Hematopoietic multipotent progenitor cell treated with erythropoietin and hydrocortisone succinate and interleukin-3 and kit ligand, for 17 days (in vitro differentiated cells): Measurements from ENCODE around the gene MMP24OS.
A peak's percentile ranks its signal among the peaks of the same experiment; 100 is the strongest.

Experiments
- DNase-seq: peaks from one replicate; pipeline ENCODE4 v3.0.0-alpha.2; 2015; ENCODE audit warnings: low spot score

The MMP24OS gene

DNA sequence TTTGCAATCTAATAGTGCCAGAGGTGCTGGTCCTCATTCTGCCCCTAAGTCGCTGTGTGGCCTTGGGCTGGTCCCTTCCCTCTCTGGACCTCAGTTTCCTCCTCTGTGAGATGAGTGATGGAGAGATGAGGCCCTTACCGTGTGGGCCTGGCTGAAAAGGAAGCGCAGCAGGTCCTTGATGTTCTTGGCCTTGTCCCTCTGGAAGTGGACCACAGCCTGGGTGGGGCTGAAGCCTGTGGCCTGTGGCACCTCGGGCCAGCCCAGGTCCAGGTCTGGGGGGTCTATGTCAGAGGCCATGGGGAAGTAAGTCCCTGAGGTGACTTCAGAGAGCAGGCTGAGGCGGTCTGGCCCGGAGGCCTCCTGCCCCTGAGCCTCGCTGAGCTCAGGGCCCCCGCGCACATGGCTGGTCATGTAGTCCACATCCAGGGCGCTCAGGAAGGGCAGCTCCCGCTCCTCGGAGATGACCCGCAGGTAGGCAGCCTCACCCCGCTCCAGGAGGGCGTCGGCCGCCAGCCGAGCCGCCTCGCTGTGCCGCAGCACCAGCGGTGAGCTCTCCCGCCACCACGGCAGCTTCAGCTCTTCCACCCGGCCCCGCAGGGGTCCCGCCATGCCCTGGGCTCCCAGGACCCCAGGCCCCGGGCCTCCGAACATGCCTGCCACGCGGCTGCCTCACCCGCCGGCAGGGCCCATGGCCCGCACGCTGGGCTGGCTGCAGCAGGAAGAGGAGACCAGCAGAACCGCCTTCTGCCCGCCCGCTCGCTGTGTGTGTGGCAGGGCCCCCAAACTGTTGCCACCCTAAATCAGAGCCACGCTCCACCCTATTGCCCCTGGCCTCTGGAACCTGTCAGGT lies 14.0 kb upstream of the MMP24OS start, which contains the start of gene FAM83C:
FAM83C (minus strand) TSS at position 772 of the 850 bp plus-strand sequence; CDS start at position 651, 121 bp downstream.
- DNase-seq, result no peak

DNA sequence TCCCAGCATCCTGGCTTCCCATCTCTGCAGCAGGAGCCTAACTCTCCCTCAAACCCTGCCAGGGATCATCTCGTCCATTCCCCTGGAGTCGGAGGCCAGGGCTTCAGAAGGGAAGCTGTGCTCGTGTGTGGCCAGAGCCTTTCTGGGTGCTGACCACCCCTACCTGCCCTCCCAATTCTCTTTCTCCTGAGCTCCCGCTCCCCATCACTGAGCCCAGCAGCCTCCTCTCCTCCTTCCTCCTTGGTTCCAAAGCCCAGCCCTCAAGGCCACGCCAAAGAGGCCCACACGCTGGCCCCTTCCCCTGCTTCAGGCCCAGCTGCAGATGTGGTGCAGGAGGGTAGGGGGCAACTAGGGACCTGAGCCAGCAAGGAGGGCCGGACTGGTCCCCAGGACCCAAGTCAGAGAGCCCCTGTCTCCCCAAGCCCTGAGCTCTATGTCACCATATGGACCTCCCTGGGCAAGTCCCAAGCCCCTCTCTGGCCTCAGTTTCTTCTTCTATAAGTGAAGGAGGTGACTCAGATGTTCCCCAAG lies 13.0 kb upstream of the MMP24OS start:
- DNase-seq, result no peak

DNA sequence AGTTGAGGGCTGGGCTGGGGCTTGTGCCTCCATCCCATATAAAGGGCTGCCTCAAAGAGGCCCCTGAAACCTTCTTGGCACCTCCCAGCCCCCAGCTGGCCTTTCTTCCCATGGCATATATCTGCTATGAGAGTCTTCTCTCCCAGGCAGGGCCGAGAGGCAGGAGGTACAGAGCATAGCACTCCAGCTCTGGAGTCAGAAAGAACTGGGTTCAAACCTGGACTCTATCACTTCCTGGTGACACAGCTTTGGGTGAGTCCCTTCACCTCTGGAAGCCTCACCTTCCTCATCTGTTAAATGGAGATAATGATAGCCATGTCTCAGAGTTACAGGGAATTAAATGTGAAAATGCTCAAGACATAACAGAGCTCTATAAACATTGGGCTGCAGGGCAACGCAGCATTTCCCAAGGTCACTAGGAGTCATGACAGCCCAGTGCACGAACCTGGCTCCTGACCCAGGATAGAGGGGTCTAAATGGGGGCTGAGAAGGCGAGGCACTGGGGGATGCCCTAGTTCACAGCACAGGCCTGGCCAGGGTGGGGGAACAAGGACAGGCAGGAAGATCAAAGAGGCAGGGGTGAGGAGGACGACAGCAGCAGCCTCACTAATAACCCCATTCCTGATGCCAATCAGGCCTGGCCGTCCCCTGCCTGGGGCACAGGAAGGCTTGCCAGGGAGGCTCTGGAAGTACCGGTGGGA lies 12.4 kb upstream of the MMP24OS start:
- DNase-seq, result no peak

DNA sequence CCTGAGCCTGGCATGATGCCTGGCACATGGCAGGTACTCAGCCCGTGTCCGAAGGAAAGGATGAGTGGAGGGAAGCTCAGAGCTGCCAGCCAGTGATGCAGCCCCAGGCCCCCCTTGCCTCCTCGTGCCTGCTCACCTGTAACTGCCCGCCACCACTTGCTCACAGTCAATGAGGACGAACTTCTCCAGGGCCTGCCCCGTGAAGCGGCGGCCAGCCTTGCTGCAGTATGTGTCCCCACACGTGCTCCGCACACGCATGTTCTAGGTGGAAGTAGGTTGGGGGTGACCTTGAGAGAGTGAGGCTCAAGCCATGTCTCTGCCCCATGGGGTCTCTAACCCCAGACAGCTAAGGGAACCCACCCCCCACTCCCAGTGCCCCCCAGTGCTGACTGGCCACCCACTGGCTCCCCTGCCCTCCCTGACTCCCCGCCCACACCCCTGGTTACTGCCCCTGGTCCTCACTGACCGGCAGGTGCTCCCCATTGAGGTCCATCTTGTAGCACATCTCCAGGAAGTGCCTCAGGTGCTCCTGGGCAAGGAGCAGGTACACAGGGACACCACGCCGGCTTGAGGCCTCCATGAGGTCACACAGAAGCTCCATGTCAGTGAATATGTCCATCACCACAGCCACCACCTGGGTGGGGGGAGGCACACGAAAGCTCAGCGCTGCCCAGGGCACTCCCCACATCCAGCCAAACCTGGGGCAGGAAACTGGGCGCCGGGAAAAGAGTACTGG lies 10.6 kb upstream of the MMP24OS start:
- no peak for DNase-seq

DNA sequence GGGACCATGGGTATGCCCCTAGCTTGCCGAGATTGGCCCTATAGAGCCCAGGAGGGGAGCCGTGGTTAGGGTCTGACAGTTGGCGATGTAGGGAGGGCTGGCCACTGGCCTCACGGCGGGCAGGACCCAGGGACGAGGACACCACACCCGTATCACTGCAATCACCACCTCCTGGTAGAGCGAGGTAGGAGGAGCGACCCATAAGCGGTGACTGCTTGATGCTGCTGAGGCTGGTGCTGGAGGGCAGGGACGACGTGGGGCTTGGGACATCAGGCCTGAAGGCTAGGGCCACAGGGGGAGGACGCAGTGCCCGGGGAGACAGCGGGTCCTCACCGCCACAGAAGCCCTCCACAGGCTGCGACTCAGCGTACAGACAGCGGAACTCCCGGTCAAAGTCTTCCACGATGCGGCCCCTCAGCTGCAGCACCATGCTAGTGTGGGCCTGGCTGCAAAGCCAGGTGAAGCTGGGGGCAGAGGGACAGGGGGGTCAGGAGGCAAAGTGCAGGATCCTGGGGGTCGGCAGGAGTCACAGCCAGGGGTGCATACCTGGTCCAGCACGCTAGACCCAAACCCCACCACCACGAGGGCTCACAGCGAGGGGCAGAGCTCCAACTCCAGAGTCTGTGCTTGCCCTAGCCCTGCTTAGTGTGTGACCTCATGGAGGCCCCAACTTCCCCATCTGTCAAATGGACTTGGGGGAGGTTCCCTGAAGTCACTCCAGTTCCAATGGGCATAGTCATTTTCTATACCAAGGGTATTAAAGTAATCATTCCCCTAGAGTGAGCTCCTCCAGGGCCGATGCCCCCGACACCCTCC lies 9.8 kb upstream of the MMP24OS start:
- no peak for DNase-seq

DNA sequence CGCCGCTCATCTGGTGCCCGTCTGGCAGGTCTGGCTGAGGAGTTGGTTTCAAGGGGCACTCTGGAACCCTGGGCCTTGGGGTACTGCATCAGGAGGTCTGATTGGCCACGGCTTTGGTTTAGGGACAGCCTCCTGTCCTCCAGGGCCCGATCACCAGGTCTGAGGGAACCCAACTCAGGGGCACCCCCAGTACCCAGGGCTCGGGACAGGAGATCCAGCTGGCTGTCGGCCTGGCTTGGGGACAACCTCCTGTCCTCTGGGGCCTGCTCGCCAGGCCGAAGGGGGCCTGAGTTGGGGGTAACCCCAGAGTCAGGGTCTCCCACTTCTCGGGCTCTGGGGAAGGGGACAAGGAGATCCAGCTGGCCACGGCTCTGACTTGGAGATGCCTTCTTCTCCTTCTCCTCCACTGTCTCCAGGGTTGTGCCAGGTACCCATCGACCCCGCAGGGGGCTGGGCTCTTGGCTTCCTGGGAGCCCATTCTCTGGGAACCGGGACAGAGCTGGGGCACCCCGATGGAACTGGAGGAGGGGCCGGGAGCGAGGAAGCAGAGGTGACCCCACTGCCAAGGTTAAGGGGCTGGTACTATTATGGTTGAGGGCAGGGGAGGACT lies 9.1 kb upstream of the MMP24OS start:
- DNase-seq, result no peak

DNA sequence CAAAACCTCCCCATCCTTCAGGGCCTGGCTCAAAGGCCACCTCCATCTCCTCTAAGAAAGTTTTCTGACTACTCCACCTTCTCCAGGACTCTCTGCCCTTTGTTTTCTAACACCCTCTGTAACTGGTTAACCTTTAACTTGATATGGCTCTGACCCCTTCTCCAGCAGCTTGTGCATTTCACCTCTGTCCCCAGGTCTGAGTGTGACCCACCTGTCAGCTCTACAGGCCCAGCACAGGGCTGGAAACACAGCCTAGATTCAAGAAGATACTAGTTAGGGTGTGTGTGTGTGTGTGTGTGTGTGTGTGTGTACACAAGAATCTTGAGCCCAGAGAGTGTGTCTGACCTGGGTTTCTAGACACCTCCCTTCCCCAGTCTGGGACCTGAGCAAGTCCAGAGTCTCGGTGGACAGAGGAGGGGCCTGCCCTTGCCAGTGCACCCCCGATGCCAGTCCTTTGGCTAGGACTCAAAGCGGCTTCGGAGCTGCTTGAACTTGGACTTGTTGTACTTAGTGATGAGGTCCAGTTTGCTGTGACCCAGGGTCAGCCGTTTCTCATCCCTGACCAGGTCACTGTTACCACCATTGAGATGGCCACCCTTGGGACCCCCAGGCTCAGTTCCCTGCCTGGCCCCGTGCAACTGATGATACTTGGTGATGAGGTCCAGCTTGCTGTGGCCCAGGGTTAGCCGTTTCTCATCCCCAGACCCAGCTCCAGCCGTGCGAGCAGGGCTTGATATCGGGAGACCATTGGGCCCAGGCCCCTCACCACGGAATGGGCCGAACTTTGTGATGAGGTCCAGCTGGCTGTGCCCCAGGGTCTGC lies 8.4 kb upstream of the MMP24OS start:
- no peak for DNase-seq

DNA sequence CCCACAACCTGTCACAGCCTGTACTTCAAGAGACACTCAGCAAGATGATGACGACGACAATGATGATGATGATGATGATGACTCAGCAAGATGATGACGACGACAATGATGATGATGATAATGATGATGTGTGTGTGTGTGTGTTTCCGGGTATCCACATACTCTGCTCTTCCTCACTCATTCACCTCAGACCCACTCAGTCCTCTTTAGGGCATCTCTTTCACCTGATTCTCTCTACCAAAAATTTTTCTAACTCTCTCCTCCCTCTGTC lies 7.8 kb upstream of the MMP24OS start:
- no peak for DNase-seq

DNA sequence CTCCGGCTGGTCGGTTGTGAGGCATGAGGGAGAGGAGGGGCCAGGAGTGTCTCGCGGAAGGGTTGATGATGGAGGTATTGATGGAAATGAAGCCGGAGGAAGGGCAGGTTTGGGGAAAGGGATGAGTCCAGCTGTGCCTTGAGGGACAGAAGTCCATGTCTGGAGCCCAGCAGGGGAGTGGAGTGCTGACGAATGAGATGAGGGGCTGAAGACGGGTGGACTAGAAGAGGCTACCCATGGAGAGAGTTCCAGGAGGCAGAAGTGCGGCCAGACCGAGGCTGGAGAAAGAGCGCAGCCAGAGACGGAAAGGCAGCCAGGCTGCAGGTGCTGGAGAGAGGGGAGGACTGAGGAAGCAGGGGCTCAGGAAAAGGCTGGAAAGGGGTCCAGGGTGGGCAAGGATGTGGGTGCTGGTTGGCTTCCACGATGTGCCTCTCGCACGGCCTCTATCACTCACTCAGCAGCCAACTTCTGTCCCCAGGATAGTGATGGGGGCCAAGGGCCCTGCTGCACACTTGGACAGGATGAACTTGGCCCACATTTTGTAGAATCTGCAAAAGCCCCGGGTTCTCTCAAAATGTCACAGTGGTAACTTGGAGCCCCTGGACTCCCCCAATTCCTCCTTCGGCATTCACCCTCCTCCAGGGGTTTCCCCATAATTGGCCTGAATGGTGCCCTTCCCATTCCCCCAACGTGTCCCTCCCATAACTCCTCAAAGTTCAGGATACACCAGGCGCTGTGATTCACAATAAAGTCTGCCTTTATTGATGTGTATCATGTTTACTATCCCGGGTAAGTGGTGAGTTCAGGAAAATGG lies 7.3 kb upstream of the MMP24OS start:
- DNase-seq, result no peak

DNA sequence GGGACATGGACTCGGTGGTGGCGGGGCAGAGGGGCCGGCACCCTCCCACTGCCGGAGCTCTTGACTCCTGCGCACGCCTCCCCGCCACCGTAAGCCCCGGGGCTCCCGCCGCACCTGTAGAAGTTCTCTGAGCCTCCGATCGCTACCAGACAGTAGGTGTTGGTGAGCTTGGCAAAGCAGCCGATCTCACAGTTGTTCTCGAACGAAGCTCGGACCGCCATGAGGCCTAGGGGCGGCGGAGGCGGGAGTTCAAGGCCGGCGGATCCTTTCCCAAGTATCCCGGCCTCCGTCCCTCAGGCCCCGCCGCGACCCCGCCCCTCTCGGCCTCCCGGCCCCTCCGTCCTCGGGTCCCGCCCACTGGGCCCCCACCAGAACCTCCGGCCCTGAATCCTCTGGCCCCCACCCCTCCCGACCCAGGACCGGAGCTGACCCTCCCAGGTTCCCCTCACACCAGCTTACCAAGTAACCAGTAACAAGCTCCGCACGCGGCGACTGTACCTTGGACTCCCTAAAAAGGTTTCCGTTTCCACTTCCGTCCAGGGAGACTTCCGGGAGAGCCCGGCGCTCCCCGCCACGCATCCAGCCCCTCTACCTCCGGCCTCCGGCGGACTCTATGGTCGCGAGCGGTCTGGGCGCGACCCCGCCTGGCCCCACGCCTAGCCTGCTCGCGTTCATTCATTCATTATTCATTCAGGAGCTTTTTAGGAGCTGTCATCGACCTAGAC lies 6.5 kb upstream of the MMP24OS start, which contains the start of gene EIF6:
EIF6 (minus strand) TSS at position 506 of the 725 bp plus-strand sequence; CDS start at position 221, 285 bp downstream.
- peak; percentile 45 for DNase-seq

DNA sequence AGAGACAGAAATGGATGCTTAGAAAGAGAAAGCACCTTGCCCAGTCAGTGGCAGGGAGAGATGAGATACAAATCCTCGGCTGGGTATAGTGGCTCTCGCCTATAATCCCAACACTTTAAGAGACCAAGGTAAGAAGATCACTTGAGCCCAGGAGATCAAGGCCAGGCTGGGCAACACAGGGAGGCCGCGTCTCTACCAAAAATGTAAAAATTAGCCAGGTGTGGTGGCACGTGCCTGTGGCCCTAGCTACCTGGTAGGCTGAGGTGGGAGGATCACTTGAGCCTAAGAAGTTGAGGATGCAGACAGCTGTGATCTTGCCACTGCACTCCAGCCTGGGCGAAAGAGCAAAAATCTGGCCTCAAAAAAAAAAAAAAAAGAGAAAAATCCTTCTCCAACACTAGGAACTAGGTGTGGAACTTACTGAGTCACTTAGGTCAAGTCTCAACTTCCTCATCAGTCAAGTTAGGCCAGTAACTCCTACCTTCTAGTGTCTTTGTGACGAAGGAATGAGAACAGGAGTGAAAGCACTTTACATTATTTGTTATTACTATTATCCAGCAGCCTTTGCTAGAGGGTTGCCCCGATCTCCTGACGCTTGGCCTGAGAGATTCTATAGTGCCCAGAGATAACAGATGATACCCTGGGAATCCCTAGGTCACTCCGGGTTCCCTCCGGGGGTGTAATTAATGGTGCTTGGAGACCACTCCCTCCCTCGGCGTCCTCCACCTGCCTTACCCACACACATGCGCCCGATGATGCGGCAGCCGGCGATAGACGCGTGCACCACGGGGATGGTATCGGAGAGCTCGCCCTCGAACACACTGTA lies 5.7 kb upstream of the MMP24OS start:
- no peak for DNase-seq

DNA sequence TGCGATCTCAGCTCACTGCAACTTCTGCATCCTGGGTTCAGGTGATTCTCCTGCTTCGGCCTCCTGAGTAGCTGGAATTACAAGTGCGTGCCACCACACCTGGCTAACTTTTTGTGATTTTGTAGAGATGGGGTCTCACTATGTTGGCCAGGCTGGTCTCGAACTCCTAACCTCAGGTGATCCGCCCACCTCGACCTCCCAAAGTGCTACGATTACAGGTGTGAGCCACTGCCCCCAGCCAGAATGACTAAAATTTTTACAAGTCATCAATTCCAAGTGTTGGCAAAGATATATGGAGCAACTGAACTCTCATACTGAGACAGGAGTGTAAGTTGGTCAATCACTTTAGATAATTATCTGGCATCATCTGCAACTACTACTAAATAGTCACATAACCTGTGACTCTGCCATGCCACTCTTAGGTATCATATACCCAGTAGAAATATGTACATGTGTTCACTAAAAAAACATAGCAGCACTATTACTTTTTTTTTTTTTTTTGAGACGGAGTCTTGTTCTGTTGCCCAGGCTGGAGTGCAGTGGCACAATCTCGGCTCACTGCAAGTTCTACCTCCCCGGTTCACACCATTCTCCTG lies 3.7 kb upstream of the MMP24OS start:
- DNase-seq, result no peak

DNA sequence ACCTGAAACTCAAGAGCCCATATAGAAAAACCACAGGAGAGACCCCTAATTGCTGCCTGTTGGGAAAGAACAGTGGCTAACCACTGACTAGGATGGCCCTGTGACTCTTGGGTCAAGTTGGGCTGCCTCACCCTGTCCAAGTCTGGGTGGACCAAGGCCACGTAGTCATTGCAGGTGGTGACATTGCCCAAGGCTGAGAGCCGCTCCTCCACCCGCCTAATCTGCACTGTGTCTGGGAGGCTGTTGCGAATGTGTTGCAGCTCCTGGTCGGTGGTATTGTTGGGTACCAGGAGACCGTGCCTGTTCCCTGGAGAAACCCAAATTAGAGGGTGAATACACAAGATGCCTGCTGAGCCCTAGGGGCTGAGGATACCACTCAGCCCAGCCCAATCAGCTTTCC lies 2.6 kb upstream of the MMP24OS start:
- DNase-seq, result no peak

DNA sequence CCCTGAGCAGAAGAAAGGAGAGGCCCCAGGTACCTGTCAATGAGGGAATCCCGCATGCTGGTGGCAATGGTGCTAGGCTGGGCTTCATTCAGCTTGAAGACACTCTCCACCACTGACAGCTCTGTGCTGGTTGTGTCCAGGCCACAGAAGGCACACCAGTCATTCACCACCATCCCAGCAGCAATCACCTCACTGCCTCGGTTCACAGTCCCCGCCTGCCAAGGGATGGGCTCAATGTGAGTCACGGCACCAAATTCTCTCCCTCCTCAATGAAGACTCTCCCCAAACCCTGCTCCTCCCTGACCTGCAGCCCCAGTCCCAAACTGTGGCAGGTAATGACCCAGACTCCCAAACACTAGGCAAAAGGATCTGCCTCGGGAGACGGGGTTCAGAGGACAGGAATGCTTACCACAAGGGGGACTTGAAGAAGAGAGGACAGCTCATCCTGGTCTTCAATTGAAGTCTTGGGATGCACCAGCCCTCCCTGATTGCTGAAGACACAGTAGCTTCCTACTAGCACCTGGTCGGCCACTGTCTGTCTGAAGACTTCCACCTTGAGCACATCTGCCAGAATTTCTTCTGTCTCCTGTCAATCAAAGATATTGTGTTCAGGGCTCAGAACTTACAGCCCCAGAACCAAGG lies 1.7 kb upstream of the MMP24OS start:
- DNase-seq, result no peak

DNA sequence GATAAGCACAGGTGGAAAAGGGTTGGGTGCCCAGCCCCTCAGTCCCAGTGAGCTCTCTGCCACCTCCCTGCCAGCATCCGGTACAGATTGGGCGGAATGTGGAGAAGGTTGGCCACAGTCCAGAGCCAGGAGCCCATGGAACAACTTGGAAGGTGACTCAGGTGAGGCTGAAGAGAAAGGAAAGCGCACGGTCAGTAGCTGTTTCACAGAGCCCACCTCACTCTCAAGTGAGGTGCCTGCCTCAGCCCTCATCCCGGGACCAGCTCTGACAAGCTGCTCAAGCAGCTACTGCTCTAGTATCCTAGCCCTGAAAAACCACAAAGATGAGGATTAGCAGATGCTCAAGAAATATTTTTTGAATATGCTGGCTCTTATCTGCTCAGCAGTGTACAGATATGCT lies 1.1 kb upstream of the MMP24OS start:
- no peak for DNase-seq

DNA sequence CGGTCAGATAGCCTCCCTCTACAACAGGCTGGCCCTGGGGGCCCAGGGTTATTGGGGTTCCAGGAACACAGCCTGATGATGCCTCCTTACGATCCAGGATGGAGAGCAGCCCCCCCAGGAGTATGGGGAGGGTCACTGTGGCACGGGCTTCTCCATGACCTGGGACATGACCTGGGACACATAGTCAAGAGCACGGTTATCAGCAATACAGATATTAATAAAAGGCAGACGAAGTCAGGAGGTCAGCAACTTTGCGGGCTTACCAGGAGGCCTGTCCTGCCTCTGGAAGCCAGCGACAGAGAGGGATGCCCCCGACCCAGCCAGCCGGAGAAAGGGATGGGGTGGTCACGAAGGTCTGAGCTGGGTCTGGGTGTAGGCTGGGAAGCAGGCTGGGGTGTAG lies 795 bp downstream of the MMP24OS start:
- no peak for DNase-seq

DNA sequence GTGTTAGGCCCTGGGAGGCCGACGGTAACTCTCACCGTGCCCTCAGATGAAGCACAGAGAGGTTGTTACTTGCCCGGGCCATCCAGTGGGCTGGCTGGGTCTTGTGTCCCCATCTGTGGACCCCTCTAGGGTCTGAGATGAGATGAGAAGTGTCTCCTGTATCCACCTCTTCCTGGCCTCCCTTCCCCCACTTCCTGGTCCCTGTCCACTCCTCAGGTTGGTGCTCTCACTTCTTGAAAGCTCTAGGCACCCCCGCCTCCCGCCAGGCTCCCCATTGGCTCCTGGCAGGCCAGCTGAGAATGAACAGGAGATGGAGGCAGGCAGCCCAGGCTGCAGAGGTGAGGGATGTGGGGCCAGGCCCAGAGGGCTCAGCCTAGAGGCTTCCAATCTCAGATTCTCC lies 1.5 kb downstream of the MMP24OS start:
- DNase-seq, result no peak
